Gastrocnemius medialis (tissue), 4 donors: ENCODE measurements around the gene MMP15.

Experiments
- POLR2A ChIP-seq, 2 donors: fragments of 450-650 bp; IDR thresholded peaks; one replicate each; pipeline ENCODE4 v1.6.1; 2017; ENCODE audit warnings: antibody characterized with exemption in 2 of 2, mild to moderate bottlenecking in 2 of 2, moderate library complexity in 2 of 2
- TF ChIP-seq, protein P1 (sequence below), 5 experiments: fragments of 450-650 bp in 3 of 5; fragments of 200-600 bp in 2 of 5; sonication (generic) in 2 of 5; IDR thresholded peaks in 4 of 5; conservative IDR thresholded peaks in 1 of 5; 1 replicate in 4 of 5; 2 replicates in 1 of 5; pipeline ENCODE4 v1.5.1; 2016 to 2019; ENCODE audit warnings: antibody characterized with exemption in 5 of 5, mild to moderate bottlenecking in 3 of 5, moderate library complexity in 3 of 5

DNA sequence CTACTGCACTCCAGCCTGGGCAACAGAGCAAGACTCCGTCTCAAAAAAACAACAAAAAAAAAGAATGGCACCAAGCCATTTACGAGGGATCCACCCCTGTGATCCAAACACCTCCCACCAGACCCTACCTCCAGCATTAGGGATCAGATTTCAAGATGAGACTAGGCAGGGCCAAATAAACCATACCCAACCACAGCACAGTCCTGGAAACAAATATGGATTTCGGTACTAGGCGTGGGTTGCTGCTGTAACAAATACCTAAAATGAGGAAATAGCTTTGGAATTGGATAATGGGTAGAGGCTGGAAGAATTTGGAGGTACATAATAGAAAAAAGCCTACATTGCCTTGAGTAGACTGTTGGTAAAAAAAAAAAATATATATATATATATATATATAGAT is 49.1 kb downstream of the MMP15 start:
- TF ChIP-seq, protein P1, sequence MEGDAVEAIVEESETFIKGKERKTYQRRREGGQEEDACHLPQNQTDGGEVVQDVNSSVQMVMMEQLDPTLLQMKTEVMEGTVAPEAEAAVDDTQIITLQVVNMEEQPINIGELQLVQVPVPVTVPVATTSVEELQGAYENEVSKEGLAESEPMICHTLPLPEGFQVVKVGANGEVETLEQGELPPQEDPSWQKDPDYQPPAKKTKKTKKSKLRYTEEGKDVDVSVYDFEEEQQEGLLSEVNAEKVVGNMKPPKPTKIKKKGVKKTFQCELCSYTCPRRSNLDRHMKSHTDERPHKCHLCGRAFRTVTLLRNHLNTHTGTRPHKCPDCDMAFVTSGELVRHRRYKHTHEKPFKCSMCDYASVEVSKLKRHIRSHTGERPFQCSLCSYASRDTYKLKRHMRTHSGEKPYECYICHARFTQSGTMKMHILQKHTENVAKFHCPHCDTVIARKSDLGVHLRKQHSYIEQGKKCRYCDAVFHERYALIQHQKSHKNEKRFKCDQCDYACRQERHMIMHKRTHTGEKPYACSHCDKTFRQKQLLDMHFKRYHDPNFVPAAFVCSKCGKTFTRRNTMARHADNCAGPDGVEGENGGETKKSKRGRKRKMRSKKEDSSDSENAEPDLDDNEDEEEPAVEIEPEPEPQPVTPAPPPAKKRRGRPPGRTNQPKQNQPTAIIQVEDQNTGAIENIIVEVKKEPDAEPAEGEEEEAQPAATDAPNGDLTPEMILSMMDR (IDR thresholded peaks at IDR 0.05 in 4 of 5, conservative IDR thresholded peaks at IDR 0.05 in 1 of 5) = no peak
- no peak for TF ChIP-seq POLR2A (IDR thresholded peaks at IDR 0.05)
